Stimulated activated CD8-positive, alpha-beta memory T cell treated with anti-CD3 and anti-CD28 coated beads, Interleukin-7, amount 100 ng/mL, for 4 hours (primary cell): ENCODE data around the gene CCDC34.
"Not testable (repeated sequence)": the region's sequence is repeated elsewhere in the genome, so short reads cannot be mapped to it uniquely, and the experiment has no call there.

Source experiments
- DNase-seq, 2 donors: peaks; one replicate each; pipeline ENCODE4 v3.0.0-alpha.2; 2020; ENCODE audit warnings: low read depth in 2 of 2

Gene CCDC34

DNA sequence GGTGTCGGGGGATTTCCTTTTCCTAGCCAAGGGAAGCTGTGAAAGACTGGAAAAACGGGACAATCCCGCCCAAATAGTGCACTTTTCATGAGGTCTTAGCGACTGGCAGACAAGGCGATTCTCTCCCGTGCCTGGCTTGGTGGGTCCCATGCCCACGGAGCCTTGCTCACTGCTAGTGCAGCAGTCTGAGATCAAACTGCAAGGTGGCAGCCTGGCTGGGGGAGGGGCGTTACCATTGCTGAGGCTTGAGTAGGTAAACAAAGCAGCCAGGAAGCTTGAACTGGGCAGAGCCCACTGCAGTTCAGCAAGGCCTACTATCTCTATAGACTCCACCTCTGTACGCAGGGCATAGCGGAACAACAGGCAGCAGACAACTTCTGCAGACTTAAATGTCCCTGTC, 41.7 kb downstream of the CCDC34 start:
- not testable (repeated sequence) for DNase-seq

DNA sequence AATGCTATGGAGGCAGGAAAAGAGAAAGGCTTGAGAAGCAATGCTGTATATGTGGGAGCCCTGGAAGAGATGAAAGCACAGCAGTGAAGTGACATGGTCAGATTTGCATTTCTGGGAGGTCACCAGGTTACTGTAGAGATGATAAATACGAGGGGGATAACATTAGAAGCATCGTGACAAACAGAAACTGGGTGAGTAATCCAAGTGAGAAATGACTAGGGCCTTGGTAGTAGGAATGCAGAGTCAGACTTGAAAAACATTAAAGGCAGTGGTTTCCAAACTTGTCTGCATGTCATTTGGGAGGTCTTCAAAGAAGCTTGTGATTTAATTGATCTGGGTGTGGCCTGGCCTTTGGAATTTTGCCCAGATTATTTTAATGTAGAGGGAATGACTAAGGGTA, 43.9 kb downstream of the CCDC34 start:
- no peak for DNase-seq

DNA sequence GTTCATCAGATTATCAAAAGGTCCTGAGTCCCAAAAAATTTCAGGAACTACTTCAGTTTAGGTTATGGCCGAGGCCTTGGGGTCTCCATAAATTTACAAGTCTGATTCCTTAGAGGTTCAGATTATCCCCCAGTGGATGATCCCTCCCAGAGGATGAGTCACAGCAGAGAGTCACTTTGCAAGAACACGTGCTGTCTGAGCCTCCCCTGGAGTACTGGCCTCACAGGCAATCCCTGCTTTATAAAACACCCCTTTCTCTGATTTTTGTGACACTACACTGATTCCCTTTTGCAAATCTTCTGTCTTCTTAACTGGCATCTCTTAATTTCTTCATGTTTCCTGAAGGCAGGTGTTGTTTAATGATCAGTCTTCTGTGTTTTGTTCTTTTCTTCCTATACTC, 45.3 kb downstream of the CCDC34 start:
- DNase-seq, result no peak

- DNase-seq, result no peak
These were observed 47.2 kb downstream of the CCDC34 start for GRCh38 chr11:27315836-27316235.

DNA sequence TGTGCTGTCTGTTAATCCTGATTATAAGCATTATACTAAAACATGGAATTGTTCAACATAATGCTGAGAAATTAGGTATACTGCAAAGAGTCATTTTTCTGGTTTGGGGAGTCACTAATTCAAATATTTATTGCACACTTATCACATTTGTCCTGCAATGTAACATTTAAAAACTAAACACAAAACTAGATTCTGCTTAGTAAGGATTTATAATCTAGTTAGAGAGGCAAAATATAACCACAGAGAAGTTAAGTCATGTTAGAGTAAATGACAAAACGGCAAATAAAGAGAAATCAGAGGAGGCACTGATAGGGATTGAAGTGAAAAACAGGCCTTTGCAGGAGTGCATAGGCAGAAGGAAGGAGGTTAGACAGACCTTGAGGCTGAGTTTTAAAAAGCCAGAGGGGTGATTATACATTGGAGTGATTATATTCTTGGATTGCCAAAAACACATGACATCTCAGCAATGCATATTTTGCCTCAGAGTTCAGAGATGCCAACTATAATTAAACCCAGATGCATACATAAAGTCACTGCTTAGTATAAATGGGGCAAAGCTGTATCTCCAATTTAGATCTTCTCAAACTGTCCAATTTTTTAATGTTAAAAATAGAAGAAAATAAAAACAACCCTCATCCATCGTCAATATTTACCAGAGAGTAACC, 49.7 kb downstream of the CCDC34 start:
- DNase-seq, result no peak

DNA sequence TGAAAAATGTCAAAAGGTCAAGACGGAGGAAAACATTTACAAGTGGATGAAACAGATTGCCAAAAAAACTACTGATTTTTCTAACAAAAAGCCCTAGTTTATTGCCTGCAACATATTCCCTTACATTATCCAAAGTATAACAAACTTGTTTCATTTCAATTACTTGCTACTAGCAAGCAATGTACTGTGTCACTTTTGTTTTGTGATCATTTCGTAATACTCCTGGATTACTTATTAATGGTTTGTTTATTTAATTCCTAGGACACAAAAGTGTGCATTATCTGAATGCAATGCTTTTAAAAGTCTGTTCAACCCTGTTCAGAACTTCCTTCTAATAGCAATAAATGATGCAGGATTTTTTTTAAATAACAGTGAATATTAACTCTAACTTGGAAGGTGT, 50.9 kb downstream of the CCDC34 start:
- DNase-seq, result no peak

GRCh38 chr11:27310707-27311106, 52.3 kb downstream of the CCDC34 start:
- DNase-seq, result no peak

GRCh38 chr11:27310182-27310581, 52.8 kb downstream of the CCDC34 start:
- no peak for DNase-seq

DNA sequence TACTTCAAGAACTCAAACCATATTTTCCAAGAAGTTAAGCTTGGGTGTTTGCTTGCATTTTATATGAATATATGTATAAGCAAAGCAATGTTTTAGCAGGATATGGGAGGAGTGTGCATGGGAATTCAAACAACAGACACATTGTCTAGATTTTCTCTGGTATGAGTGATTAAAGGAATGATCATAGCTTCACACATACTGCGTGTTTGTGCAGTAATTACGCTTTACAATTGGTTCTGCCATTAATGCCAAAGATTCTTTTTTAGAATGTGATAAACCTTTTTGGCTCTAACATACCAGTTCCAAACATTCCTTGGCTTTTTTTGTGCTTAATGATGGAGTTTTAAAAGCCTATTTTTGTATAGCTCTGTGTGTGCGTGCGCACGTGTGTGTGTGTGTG, 54.0 kb downstream of the CCDC34 start:
- DNase-seq, result no peak

- no peak for DNase-seq
These were observed 55.8 kb downstream of the CCDC34 start for GRCh38 chr11:27307232-27307631.

DNA sequence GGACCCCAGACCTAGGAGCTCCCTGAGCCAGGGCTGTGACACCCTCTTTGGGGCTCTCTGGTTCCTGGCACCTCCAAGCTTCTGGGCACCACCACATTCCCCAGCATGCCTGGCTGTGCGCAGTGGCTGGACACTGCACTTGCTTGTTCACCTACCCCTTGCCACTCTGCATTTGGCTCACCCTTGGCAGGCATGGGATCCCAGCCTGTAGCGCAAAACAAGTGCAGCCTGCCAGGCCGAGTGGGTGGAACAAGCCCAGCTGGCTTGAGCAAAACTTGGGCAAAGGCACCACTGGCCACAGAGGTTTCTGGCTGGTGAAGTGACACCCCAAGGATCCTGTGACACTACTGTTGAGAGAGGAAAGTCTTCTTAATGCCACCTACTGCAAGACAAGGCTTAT, 57.3 kb downstream of the CCDC34 start:
- no peak for DNase-seq

DNA sequence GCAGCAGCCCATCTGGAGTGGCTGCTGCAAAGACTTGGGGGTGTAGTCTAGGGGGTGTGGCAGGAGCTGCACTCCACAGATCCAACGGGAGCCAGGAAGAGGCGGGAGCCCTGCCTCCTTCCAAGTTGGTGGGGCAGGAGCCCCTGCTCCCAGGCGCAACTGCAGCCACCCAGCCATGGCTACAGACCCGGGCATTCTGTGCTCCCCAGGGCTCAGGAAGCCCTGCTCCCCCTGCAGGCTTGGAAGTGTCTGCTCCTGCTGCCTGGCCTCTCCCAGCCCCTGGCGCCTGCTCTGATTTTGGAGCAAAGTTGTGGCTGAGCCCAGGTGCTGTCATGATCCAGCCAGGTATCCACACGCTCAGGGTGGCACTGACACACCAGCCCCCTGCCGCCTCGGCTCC, 58.5 kb downstream of the CCDC34 start:
- DNase-seq, result no peak

DNA sequence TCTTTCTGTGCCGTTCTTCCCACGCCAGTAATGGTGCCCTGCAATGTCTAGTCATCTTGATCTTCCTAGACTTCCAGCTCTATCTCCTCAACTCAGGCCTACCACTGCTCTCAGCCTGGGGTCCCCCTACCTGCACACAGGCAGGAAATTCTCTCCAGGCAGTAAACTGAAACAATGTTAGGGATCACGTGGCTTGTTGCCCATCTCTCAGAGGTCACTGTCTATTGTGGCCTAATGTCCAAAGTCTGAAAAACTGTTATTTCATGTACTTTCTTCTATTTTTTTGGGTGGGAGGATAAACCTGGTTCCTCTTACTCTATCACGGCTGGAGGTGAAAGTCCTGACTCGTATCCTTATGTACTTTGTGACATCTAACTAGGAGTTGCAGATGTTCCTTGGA, 59.1 kb downstream of the CCDC34 start:
- DNase-seq, result no peak

GRCh38 chr11:27300974-27301373, 62.0 kb downstream of the CCDC34 start:
- no peak for DNase-seq

DNA sequence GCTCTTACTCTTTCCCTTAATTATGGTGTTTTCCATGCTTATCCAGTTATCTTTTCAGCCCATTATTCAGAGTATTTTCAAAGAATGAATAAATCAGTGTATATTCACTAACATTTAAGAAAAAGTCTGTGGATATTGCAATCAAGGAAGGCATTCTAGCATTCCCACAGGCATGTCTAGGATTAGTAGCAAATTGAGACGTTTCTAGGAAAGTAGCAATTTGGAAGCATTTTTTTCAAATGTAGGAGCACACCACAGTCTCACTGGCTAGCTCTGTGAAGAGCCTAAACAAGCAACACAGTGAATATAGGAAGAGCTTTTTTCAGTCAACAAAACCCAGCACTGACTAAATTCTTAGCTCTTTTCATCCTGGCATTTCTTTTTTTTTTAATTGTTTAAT, 65.4 kb downstream of the CCDC34 start:
- DNase-seq, result no peak

- no peak for DNase-seq
These were observed 66.5 kb downstream of the CCDC34 start for GRCh38 chr11:27296497-27296896.

GRCh38 chr11:27295928-27296327, 67.1 kb downstream of the CCDC34 start:
- no peak for DNase-seq

GRCh38 chr11:27294654-27295053, 68.4 kb downstream of the CCDC34 start:
- no peak for DNase-seq

DNA sequence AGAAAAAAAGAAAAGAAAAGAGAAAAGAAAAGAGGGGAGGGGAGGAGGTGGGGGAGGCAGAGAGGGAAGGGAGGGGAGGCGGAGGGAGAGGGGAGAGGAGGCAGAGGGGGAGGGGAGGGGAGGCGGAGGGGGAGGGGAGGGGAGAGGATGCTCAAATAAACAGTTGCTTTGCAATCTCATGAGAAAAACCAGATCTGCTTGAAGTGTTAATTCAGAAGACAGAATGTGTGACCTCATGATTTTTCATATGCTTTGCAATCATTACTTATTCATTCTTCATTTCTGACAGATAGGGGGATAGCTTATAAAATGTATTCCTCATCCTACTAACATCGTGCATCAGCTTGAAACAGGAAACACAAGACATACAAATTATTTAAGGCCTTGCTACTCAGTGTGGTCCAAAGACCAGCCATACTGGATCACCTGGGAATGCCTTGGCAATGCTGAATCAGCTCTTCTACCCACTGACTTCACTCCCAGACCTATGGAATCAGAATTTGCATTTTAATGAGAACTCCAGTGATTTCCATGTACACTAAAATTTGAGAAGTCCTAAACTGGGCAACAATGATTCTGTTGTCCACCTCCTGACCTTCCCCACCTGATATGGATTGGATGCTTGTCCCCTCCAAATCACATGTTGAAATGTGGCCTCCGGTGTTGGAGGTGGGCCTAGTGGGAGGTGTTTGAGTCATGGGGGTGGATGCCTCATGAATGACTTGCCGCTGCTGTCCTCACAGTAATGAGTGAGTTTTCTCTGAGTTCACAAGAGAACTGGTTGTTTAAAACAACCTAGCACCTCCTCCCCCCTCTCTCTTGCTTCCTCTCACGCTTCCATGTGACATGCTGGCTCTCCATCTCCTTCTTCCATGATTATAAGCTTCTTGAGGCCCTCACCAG, 69.2 kb downstream of the CCDC34 start:
- no peak for DNase-seq

DNA sequence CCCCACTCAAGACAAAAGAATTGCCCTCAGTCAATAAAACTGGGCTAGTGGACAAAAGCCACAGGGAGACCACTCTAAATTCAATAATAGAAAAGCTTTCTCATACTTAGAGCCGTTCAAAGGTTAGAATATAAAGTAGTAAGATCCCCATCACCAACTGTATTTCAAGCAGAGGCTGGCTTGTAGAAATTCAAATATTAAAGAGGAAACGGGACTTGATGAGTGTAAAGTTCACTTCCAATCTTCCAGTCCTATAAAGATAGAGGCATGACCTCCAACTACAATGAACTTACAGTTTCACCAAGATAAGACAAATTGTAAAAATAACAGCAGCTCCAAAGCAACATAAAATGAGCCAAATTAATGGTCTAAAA, 70.4 kb downstream of the CCDC34 start:
- no peak for DNase-seq

- DNase-seq, result no peak
These were observed 70.9 kb downstream of the CCDC34 start for GRCh38 chr11:27291954-27292636.

GRCh38 chr11:27291302-27291889, 71.6 kb downstream of the CCDC34 start:
- no peak for DNase-seq
